Left renal pelvis (tissue), 4 donors: ENCODE results near the gene CSNK1G3. TPM values are rescaled to one million over a fixed set of nuclear protein-coding genes. Genes with fewer than 3 reads are reported as not detected.
A peak's percentile ranks its signal among the peaks of the same experiment; 100 is the strongest.
"Not testable (repeated sequence)": the region's sequence is repeated elsewhere in the genome, so short reads cannot be mapped to it uniquely, and the experiment has no call there.

ENCODE experiments used
- DNase-seq, 4 donors: peaks; one replicate each; pipeline ENCODE4 v3.0.0-alpha.2; 2013; ENCODE audit warnings: low read depth in 4 of 4, low spot score in 3 of 4
- polyA plus RNA-seq, 4 donors: library from polyadenylated mRNA; unstranded; fragments of 120-200 nt; gene quantifications; one replicate each; pipeline ENCODE4 v1.2.1, GENCODE V29; 2013; ENCODE audit not compliant: insufficient read length in 4 of 4

CSNK1G3 gene
- 10 to 100 TPM; 38.0 to 54.8 (median 45.5) TPM for polyA plus RNA-seq

DNA sequence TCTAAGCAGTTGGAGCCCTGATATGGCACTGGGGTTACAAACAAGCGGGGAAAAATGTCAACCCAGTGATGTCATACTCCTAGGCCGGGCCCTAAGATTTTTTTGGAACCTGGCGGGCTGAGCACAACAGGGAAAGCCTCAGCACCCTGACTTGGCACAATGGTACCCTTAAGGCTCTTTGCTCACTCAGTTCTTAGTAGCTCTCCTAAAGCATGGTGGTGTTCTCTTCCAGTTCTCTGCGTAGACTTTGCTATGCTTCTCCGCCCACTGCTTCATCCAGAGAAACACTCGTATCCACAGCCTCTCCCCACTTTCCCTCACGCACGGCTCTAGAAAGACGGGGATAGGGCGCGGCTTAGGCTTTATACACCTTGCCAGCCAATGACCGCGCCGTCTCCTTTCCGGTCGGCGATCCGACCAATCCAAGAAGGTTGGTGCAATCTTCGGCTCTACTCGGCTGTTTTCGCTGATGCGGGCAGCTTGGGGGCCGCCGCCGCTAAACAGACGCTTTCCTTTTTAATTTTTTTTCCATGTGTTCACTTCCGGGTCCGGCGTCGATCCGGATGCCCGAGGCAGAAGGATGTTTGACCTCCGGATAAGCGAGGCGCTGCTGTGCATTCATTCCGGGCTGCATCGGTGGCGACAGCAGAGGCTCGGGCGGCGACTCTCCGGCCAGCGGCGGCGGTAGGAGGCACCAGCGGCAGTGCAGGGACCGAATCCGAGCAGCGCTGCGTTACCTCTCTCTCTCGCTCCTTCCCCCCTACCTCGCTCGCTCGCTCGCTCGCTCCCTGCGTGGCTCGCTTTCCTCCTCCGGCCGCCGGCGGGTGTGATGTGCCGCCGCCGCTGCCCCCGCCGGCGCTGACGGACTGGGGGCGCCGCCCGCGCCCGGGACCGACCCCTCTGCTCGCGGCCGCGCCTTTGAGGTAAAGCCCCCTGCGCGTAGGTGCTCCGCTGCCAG lies at the start of gene CSNK1G3:
Gene CSNK1G3, plus strand, starts transcription at position 530 of the 958 bp plus-strand sequence. CDS start 33,487 bp downstream, outside the sequence.
- DNase-seq = peak; percentile 88 to 96 (median 92)

DNA sequence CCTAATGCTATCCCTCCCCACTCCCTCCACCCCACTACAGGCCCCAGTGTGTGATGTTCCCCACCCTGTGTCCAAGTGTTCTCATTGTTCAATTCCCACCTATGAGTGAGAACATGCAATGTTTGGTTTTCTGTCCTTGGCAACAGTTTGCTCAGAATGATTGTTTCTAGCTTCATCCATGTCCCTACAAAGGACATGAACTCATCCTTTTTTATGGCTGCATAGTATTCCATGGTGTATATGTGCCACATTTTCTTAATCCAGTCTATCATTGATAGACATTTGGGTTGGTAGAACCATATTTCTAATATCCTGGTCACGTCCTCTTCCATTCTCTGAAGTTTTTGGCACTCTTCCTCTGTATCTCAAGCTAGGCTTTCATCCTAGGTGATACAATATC lies 45.1 kb upstream of the CSNK1G3 start:
- not testable (repeated sequence) for DNase-seq

DNA sequence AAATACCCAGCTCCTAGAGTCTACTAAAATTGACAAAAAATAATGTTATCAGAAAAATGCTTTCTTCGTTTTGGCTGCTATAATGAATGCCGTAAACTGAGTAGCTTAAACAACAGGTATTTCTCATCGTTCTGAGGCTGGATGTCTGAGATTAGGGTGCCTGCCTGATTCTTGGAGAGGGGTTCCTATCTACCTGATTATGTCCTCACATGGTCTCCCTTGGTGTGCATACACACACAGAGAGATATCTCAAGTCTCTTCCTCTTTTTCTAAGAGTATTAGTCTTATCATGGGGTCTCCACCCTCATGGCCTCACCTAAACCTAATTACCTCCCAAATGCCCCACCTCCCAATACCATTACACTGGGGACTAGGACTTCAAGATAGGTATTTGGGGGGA lies 40.6 kb upstream of the CSNK1G3 start:
- DNase-seq = no peak

DNA sequence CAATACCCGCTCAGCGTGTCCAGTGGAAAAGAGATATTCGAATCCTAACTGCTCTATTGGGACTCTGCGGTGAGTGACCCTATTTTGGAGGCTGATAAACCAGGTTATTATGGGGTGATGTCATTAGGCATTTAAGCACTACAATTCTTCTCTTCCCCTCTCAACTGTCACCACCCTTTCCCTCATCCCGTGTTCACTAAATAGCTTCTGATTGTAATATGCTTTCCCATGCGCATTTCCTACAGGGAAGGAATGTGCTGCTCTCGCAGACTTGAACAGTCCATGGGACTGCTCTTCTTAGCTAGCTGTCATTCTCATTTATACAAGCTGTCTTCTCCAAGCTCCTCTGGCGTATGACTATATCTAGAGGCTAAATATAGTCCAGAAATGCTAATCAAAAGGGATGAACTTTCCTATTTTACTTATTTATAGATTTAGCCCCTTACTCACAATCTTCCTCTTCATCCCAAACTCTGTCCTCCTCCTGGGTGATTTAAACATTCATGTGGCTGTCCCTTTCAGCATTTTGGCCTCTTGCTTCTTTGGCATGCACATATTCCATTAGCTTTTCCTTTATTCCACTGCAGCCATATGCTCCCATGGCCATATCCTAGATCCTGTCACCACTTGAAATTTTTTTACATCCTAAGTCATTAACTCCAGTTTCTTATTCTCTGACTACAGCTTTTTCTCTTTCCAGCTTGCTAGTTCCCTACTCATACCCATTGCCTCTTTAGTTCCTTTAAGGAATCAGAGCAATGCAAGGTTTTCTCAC lies 39.6 kb upstream of the CSNK1G3 start:
- DNase-seq = no peak

DNA sequence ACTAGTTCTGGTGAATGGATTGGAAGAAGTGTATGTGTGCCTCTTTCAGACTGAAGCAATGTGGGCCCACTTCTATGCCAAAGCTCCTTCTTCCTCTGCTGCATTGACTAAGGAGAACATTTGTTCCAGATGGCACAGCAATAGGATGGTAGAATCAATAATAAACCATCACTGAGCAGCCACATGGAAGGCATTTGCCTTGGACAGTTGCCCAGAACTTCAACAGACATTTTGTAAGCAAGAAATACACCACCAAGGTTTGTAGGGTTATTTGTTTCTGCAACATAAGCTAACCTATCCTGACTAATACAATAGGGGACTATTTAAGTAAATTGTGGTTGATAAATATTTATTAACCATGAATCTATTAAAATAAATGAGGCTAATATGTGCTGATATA lies 37.7 kb upstream of the CSNK1G3 start:
- no peak for DNase-seq

DNA sequence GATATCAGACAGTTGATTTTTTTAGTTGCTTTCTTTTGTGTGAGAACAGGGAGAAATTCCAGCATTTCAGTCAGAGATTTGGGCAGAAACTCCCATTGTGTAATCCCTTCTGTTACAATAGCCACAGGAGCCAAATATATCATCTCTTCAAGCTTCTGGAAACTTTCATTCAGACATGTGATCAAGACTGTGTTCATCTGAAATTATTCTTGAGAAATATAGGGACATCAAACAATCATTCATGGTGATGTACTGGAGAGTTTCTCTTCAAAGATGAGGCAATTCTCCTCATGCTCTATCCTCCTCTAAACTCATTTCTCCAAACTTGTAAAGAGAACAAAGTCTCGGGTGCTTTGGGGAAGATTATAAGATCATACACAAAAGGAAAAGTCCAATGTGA lies 35.2 kb upstream of the CSNK1G3 start:
- DNase-seq = no peak

DNA sequence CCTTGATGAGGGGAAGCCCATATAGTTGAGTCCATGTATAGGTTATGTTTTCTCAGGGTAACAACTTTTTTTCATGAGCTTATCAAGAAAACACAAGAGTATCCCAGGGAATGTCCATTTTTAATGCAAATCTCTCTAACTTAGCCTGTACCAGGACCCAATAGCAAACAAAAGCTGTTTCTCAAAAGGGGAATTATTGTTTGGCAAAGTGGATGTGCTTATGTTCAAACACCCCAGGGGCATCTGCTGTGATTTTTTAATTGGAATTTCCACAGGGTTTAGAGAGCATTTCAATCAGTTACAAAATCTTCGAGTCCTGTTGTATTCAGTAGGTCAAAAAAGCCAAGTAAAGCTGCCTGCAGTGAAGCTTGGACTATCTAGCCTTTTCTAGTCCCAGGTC lies 33.4 kb upstream of the CSNK1G3 start:
- DNase-seq = no peak

DNA sequence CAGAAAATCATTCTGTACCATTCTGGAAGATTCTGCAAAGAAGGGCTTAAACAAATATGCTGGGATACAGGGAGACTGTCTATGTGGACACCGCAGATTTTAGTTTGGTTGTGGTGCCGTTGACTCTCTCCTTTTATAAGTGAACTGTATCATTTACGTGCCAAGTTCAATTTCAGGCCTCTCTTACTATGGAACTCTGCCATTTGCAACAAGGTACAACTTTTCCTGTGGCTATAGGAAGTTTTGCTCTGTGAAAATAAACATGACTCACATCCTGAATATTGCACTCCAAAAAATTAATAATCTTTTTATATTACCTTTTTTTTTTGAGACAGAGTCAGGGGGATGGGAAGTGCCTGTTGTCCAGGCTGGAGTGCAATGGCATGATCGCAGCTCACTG lies 29.7 kb upstream of the CSNK1G3 start:
- DNase-seq = no peak

DNA sequence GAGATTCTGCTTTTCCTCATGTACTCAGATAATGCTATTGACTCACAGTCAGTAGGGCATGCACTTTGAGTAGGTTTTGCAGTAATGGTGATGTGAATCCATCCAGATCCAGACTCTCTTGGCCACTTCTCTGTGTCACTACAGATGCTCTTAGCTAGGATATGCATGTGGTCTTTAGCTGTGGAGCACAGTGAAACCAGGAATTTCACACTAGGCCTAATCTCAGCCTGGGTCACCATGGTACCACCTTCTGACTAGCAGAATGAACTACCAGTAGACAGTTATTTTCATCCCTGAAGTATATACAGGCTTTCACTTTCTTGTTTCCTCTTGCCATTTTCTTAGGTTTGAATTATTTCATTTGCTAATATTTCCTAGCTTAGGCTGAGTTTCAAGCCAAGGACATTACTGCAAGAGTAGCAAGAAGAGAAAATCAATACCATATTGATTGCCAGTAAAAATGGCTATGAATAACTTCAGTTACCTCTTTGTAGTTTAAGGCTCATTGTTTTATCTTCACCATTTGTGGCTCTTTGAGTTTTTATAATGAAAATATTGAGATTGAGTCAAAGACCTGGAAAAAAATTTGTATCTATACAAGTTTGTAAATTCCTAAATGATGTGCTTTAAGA lies 28.4 kb upstream of the CSNK1G3 start:
- DNase-seq = no peak

DNA sequence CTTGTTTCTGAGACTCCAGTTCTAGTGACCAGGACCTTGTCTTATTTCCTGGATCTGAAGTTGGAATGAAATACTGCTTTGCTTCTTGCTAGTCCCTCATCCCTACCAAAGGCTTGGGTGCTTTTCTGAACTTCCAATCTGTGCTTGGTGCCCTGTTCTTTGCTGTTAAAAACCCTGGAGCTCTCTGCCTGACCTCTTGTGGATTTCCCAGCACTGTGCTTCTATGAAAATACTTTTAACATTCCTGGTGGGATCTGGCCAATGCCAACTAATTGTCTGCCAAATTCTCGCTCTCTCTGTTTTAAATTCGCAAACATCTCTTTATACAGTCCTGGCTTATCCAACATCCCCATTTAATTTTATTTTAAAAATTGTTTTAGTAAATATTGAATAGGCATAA lies 26.7 kb upstream of the CSNK1G3 start:
- DNase-seq = no peak

DNA sequence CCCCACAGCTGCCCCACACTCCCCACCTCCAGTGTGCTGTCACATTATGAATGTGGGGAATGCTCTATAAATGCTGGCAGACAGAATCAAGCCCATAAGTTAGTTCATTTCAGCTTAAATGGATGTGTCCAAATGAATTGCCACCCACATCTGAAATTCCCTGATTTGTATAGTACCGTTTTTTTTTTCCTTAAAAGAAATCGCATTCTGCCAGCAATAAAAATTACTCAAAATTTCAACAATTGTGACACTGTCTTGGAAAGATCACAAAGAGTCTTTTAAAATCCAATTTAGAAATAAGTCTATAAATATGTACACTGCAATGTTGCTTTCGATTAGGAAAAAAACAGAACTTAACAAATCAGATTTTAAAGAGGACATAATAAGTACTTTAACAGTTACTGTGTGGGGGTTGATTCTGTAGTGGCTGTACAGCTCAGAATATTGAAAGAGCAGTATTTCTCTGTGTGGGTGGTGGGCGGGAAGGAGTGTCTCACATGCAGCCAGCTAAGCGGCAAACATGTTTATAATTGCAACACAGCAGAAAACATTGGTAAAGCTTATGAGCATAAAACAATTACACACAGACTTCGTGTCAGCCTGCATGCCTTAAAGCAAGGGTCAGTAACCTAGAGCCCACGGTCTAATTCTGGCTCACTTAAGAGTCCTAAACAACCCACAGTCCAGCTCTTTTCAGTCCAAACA lies 24.9 kb upstream of the CSNK1G3 start:
- DNase-seq = no peak

DNA sequence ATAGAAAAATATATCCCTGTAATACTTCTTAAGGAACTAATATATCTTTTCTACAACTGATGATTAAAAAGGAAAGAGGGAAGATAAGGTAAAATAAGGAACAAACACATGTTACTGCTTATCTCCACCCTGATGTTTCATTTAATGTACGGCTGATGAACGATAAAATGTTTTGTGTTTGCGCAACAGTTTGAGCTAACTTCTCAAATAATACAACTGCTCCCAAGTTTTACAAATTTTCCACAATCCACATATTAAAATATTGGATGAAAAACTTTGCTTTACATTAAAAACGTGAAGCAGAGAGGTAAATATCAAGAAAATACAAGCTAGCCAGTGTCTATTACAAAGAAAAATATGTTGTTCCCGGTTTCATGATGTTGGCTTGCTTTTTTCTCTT lies 21.0 kb upstream of the CSNK1G3 start:
- no peak for DNase-seq

DNA sequence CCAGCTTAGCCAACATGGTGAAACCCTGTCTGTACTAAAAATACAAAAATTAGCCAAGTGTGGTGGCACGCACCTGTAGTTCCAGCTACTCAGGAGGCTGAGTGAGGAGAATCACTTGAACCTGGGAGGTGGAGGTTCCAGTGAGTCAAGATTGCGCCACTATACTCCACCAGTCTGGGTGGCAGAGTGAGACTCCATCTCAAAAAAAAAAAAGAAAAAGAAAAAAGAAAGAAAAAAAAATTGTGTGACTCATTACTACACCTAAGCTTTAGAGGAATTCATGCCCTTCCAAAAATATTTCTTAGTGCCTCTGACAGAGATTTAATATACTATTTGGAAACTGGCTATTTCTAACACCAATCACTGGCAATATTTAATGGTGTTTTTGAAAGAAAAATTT lies 16.8 kb upstream of the CSNK1G3 start:
- not testable (repeated sequence) for DNase-seq

DNA sequence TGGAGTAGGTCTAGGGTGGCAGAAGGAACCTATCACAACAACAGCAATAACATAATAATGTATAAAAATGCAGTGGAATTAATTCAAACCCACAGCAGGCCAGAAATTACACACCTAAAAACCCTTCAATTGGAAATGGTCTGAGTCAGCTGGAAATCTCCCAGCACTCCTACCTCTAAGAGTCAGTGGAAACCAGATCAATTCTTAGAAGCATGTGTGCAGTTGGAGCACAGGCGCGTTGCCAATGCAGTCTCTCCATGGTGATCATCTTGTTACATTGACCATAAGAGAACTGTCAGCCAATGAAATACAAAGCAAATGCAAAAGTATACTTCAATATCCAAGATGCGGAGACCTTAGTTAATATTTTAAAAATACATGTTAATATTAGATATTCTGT lies 15.1 kb upstream of the CSNK1G3 start:
- no peak for DNase-seq

DNA sequence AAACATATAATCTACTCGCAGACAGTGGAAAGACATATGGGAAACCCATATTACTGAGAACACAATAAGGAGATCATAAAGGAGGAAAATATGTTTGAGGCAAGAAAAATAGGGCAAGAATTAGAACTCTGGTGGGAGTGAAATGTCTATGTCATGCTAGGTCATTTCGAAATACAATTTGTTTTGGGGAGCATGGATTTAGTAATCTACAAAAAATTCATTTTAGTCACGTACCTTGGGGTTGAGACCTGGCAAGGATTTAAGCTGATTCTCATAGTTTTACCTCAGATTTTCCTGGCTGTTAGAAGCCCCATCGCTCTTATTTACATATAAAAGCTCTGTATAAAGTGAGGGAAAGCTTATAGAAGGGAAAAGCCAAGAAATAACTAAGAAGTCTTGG lies 11.5 kb upstream of the CSNK1G3 start:
- no peak for DNase-seq

DNA sequence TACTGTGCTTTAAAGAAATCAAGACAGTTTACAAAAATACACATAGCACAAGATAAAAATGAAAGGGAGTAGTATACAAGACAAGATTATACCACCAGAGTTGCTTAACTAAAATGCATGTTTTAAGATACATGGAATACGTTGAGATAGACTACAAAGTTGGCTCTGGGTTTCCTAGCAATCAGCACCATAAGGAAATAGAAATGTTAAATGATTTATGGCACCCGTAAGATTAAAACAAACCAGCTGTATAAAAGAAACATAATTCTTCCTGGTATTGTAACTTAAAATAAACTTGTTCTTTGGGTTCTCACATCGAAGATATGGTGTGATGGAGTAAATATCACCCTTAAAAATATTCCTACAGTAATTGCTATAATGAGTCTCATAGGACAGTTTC lies 9.9 kb upstream of the CSNK1G3 start:
- DNase-seq = no peak

DNA sequence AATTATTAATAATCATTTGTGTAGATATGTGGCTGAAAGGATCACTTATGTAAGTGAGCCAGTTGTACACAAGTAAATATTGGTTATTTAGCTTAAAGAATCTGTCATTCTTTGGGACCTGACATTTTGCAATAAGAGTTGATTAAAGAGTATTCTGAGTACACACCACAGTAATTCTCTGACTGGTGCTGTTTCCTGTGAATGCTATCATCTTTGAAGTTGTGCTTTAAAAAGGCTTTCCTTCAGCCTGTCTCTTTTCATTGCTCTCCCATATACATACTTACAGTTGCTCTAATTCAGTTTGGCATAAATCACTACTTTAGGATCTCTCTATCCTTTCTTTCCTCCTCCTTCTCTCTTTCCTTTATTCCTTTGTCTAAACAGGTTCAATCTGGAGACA lies 8.7 kb upstream of the CSNK1G3 start:
- no peak for DNase-seq

DNA sequence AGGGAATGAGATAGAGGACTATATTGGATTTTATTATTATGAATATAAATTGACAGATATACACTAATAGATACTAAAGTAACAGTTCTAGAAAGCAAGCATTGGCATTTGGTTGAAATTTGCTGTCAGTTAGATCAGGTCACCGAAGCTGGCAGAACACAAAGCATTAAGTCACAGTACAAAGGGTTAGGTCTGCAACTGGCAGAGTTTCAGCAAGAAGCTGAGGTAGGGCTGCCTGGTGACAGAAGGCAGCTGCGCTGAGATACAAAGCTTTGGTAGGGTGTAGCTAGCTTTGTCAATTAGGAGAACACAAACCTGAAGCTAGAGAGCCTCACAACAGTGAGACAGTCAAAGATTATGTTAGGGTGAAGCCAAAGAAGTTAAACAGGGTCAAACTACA lies 6.3 kb upstream of the CSNK1G3 start:
- no peak for DNase-seq

DNA sequence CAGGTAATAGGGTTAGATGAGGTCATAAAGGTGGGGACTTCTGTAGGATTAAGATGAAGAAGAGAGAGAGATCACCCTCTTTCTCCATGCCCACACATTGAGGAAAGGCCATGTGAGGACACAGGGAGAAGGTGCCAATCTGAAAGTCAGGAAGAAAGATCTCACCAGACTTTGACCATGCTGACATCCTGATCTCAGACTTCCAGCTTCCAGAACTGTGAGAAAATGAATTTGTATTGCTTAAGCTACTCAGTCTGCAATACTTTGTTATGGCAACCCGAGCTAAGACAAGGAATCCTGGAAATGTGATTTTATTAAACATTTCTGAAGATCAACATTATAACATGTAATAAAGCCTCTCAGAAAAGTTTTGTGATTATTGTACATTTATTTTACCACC lies 3.5 kb upstream of the CSNK1G3 start:
- no peak for DNase-seq

DNA sequence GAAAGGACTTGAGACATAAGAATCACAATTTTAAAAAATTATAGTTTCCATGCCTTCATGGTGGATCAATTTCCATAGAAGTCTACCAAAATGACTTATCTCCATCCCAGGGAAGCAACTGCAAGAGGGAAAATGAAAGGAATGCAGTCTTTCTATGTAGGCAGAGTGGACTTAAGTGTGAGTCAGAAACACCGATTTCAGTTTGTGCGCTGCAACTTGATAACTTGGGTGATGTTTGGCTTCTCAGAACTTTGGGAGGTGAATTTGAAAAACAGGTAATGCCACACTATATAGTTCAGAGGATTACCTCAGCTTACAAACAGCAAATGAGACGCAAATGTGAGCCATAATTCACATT lies 708 bp upstream of the CSNK1G3 start:
- DNase-seq = no peak
